Panc1 (cell line): ENCODE measurements around the gene APBB2. TPM values are rescaled to one million over a fixed set of nuclear protein-coding genes. Genes with fewer than 3 reads are reported as not detected.

Source experiments
- ATAC-seq: fragments of 200-7000 bp; cut with Tn5 transposase; 2 replicates; pipeline ENCODE4 v1.9.1; 2020; ENCODE audit warnings: mild to moderate bottlenecking, moderate library complexity
- BruUV-seq: library from RNA; stranded (reverse); fragments of 400-500 nt; replicated peaks from 2 replicates; lab custom pipeline; 2021; lab: Mats Ljungman, UMichigan
- CTCF ChIA-PET: fragments of 300-600 bp; sonication (Branson Sonifier 250); formaldehyde crosslinking; loops from one replicate; lab custom pipeline; 2022; ENCODE audit warnings: antibody characterized with exemption; lab: Charles Lee
- POLR2A ChIA-PET: fragments of 300-600 bp; sonication (Branson Sonifier 250); formaldehyde crosslinking; loops from one replicate; lab custom pipeline; 2022; ENCODE audit warnings: antibody characterized with exemption; lab: Charles Lee
- DNase-seq: peaks from one replicate; pipeline ENCODE4 v3.0.0-alpha.2; 2010; ENCODE audit warnings: low read depth, low spot score
- H3K27ac ChIP-seq: 2 replicates; pipeline ENCODE4 v1.5.1; 2011; ENCODE audit warnings: mild to moderate bottlenecking, low read length, inconsistent platforms
- H3K27me3 ChIP-seq: fragments of 200-500 bp; sonication (Bioruptor generic); 2 replicates; pipeline ENCODE4 v1.6.0; 2014; ENCODE audit warnings: low read length, inconsistent platforms; ENCODE audit not compliant: control insufficient read depth, insufficient read depth
- H3K36me3 ChIP-seq: fragments of 200-500 bp; sonication (Bioruptor generic); 2 replicates; pipeline ENCODE4 v1.5.1; 2014; ENCODE audit warnings: inconsistent platforms, mild to moderate bottlenecking, low read length, moderate library complexity; ENCODE audit not compliant: control insufficient read depth, insufficient read depth
- H3K4me1 ChIP-seq: 2 replicates; pipeline ENCODE4 v1.5.1; 2011; ENCODE audit warnings: inconsistent platforms, mild to moderate bottlenecking, low read length, moderate library complexity; ENCODE audit not compliant: control insufficient read depth, insufficient read depth
- H3K4me3 ChIP-seq, 2 experiments: 2 replicates each; pipeline ENCODE4 v1.5.1; 2011 to 2012; ENCODE audit warnings: low read depth in 2 of 2, low read length in 2 of 2, mild to moderate bottlenecking in 2 of 2, inconsistent platforms in 1 of 2, moderate library complexity in 1 of 2
- H3K9me3 ChIP-seq: fragments of 200-500 bp; sonication (Bioruptor generic); 2 replicates; pipeline ENCODE4 v1.5.1; 2014; ENCODE audit warnings: low read depth, mild to moderate bottlenecking, inconsistent platforms, low read length, moderate library complexity; ENCODE audit not compliant: control insufficient read depth, insufficient read depth
- CTCF ChIP-seq: fragments of 450-650 bp; IDR thresholded peaks from 2 replicates; pipeline ENCODE4 v1.5.1; 2017; ENCODE audit warnings: mild to moderate bottlenecking
- POLR2AphosphoS5 ChIP-seq: IDR thresholded peaks from 2 replicates; pipeline ENCODE4 v1.6.1; 2012; ENCODE audit warnings: mild to moderate bottlenecking, low read depth, low read length, moderate library complexity
- REST ChIP-seq, 2 experiments: IDR thresholded peaks; 2 replicates each; pipeline ENCODE4 v1.6.1; 2011 to 2012; ENCODE audit warnings: low read depth in 2 of 2, control low read depth in 1 of 2, low read length in 1 of 2, mild to moderate bottlenecking in 1 of 2, moderate library complexity in 1 of 2; ENCODE audit not compliant: insufficient read depth in 1 of 2
- SIN3A ChIP-seq: IDR thresholded peaks from 2 replicates; pipeline ENCODE4 v1.6.1; 2012; ENCODE audit warnings: low read depth, mild to moderate bottlenecking, low read length, moderate library complexity, borderline replicate concordance; ENCODE audit not compliant: insufficient read depth
- TCF7L2 ChIP-seq: IDR thresholded peaks from 2 replicates; pipeline ENCODE4 v1.6.1; 2011; ENCODE audit warnings: mild to moderate bottlenecking, low read depth, low read length, inconsistent platforms
- in situ Hi-C: cut with HindIII; loops from 2 replicates; pipeline ENCODE4 v1.10.0; 2016; ENCODE audit warnings: low sequenced_read_pairs, low pct_unique_long_range_greater_than_20kb
- intact Hi-C: fragments of 100-400 bp; cut with micrococcal nuclease; formaldehyde crosslinking; loops from one replicate; pipeline ENCODE4 v1.10.0; 2022; ENCODE audit not compliant: unreplicated experiment
- total RNA-seq: library from RNA; stranded (reverse); gene quantifications from one replicate; pipeline ENCODE4 v1.2.1, GENCODE V29; 2021; ENCODE audit not compliant: unreplicated experiment

APBB2 gene
- total RNA-seq, 1 experiment from 2014 or later: 27.1 TPM

- ChIA-PET POLR2A (no interaction called here), CTCF (no interaction called here)
- in situ Hi-C loops: no loop called here
- Histone ChIP-seq H3K4me1 (no peaks in the 10 kb centered on the region), H3K27ac (no peak overlapping the region), H3K27me3 (no peaks in the 10 kb centered on the region), H3K9me3 (no peaks in the 10 kb centered on the region), H3K4me3 (no peak overlapping the region), H3K36me3 (no peaks in the 10 kb centered on the region)
- DNase-seq: no peak
- intact Hi-C loops: no loop called here
- no TSS peak for BruUV-seq
- ATAC-seq: no peak
- TF ChIP-seq TCF7L2: no peak
These were observed 22.2 kb upstream of the APBB2 start for GRCh38 chr4:41236508-41236907.

- DNase-seq (no peak), ATAC-seq (no peak)
- no peaks in the 10 kb centered on the region for H3K36me3 ChIP-seq
- CTCF ChIA-PET: no interaction called here
- intact Hi-C loops: no loop called here
- H3K9me3 ChIP-seq: no peaks in the 10 kb centered on the region
- H3K4me3 ChIP-seq: no peak overlapping the region
- H3K4me1 ChIP-seq: no peaks in the 10 kb centered on the region
- no TSS peak for BruUV-seq
- in situ Hi-C loops: no loop called here
- no peaks in the 10 kb centered on the region for H3K27me3 ChIP-seq
- no peak overlapping the region for H3K27ac ChIP-seq
- POLR2A ChIA-PET: no interaction called here
- TF ChIP-seq POLR2AphosphoS5: no peak
- no peak for TF ChIP-seq CTCF
- TF ChIP-seq TCF7L2: no peak
- no peak for TF ChIP-seq REST (IDR thresholded peaks at IDR 0.05; ENCODE audit: insufficient read depth in 1 of 2, low read depth in 2 of 2, low read length in 1 of 2)
- no peak for TF ChIP-seq SIN3A
These were observed 21.7 kb upstream of the APBB2 start for GRCh38 chr4:41236032-41236431.

- no peak for TF ChIP-seq SIN3A
- TF ChIP-seq POLR2AphosphoS5: no peak
- TF ChIP-seq CTCF: no peak
- no peak for TF ChIP-seq REST (IDR thresholded peaks at IDR 0.05; ENCODE audit: insufficient read depth in 1 of 2, low read depth in 2 of 2, low read length in 1 of 2)
- TF ChIP-seq TCF7L2: no peak
- ATAC-seq (no peak), DNase-seq (no peak)
- Histone ChIP-seq H3K36me3 (no peaks in the 10 kb centered on the region), H3K27ac (no peak overlapping the region), H3K4me1 (no peaks in the 10 kb centered on the region), H3K9me3 (no peaks in the 10 kb centered on the region), H3K27me3 (no peaks in the 10 kb centered on the region), H3K4me3 (no peak overlapping the region)
- in situ Hi-C loops (no loop called here), intact Hi-C loops (no loop called here)
- POLR2A ChIA-PET: no interaction called here
- no TSS peak for BruUV-seq
- CTCF ChIA-PET: no interaction called here
These were observed 18.5 kb upstream of the APBB2 start for GRCh38 chr4:41232856-41233255.
